HCT116 (cell line): Measurements from ENCODE around the gene WWOX. TPM values are rescaled to one million over a fixed set of nuclear protein-coding genes. Genes with fewer than 3 reads are reported as not detected.

Source experiments
- ATAC-seq: fragments of 200-7000 bp; cut with Tn5 transposase; 2 replicates; pipeline ENCODE4 v1.9.1; 2020; ENCODE audit warnings: mild to moderate bottlenecking, moderate library complexity
- BruUV-seq: library from RNA; stranded (reverse); fragments of 400-500 nt; replicated peaks from 2 replicates; lab custom pipeline; 2021; lab: Mats Ljungman, UMichigan
- CTCF ChIA-PET: fragments of 300-600 bp; sonication (Branson Sonifier 250); formaldehyde crosslinking; loops from one replicate; lab custom pipeline; 2021; ENCODE audit warnings: antibody characterized with exemption; lab: Charles Lee
- POLR2A ChIA-PET: fragments of 300-600, 350-600 bp; sonication (Branson Sonifier 250); formaldehyde crosslinking; loops from one replicate; lab custom pipeline; 2021; ENCODE audit warnings: antibody characterized with exemption; lab: Charles Lee
- RAD21 ChIA-PET, 2 experiments: fragments of 300-600 bp; sonication (Branson Sonifier 250); formaldehyde crosslinking; loops; one replicate each; lab custom pipeline; 2023; ENCODE audit warnings: low total read pairs in 2 of 2; ENCODE audit not compliant: uncharacterized antibody in 2 of 2, unreplicated experiment in 2 of 2, low non-redundant PET in 1 of 2; lab: Charles Lee
- DNase-seq: peaks from one replicate; pipeline ENCODE4 v3.0.0-alpha.2; 2010; ENCODE audit warnings: low read depth, low spot score
- H2AFZ ChIP-seq: fragments of 200-600 bp; shearing (Covaris generic), sonication (generic); 2 replicates; pipeline ENCODE4 v1.6.1; 2017; ENCODE audit warnings: low read depth, mixed run types, mixed read lengths, antibody characterized with exemption, low read length; ENCODE audit not compliant: poor library complexity, severe bottlenecking
- H3K27ac ChIP-seq: 2 replicates; pipeline ENCODE4 v1.5.1; 2012; ENCODE audit warnings: low read depth, low read length
- H3K27me3 ChIP-seq: fragments of 200-600 bp; sonication (generic); 2 replicates; pipeline ENCODE4 v1.6.1; 2016; ENCODE audit warnings: mixed run types, low read length, mixed read lengths; ENCODE audit not compliant: insufficient read depth
- H3K36me3 ChIP-seq, 2 experiments: fragments of 200-500 bp in 1 of 2; fragments of 200-600 bp in 1 of 2; sonication (Bioruptor generic) in 1 of 2; sonication (generic) in 1 of 2; 2 replicates each; pipeline versions ENCODE4 v1.5.1 to v1.6.1; 2014 to 2016; ENCODE audit warnings: low read length in 2 of 2, inconsistent platforms in 1 of 2, mixed read lengths in 1 of 2, mixed run types in 1 of 2; ENCODE audit not compliant: insufficient read depth in 2 of 2, control insufficient read depth in 1 of 2
- H3K4me1 ChIP-seq, 2 experiments: fragments of 200-600 bp in 1 of 2; sonication (generic) in 1 of 2; 2 replicates each; pipeline versions ENCODE4 v1.5.1 to v1.6.1; 2012 to 2017; ENCODE audit warnings: low read length in 2 of 2, inconsistent platforms in 1 of 2, mild to moderate bottlenecking in 1 of 2, mixed read lengths in 1 of 2, mixed run types in 1 of 2, moderate library complexity in 1 of 2; ENCODE audit not compliant: insufficient read depth in 2 of 2, control insufficient read depth in 1 of 2
- H3K4me2 ChIP-seq: fragments of 200-600 bp; sonication (generic); 2 replicates; pipeline ENCODE4 v1.6.1; 2017; ENCODE audit warnings: mixed run types, low read length, mixed read lengths
- H3K4me3 ChIP-seq, 2 experiments: fragments of 200-600 bp in 1 of 2; sonication (generic) in 1 of 2; replicated peaks in 1 of 2; 2 replicates each; pipeline ENCODE4 v1.5.1; 2011 to 2016; ENCODE audit warnings: low read length in 2 of 2, control low read depth in 1 of 2, low read depth in 1 of 2, mild to moderate bottlenecking in 1 of 2, mixed read lengths in 1 of 2, mixed run types in 1 of 2
- H3K79me2 ChIP-seq: fragments of 200-600 bp; sonication (generic); 2 replicates; pipeline ENCODE4 v1.6.1; 2017; ENCODE audit warnings: mild to moderate bottlenecking, mixed run types, low read length, moderate library complexity, mixed read lengths; ENCODE audit not compliant: insufficient read depth
- H3K9ac ChIP-seq: fragments of 200-600 bp; sonication (generic); 2 replicates; pipeline ENCODE4 v1.6.1; 2016; ENCODE audit warnings: low read length, mixed read lengths
- H3K9me2 ChIP-seq: fragments of 200-600 bp; sonication (generic), shearing (Covaris generic); 2 replicates; pipeline ENCODE4 v1.6.1; 2017; ENCODE audit warnings: mixed run types, mild to moderate bottlenecking, moderate library complexity; ENCODE audit not compliant: insufficient read depth
- H3K9me3 ChIP-seq, 2 experiments: fragments of 200-500 bp in 1 of 2; fragments of 200-600 bp in 1 of 2; sonication (Bioruptor generic) in 1 of 2; sonication (generic) in 1 of 2; 2 replicates each; pipeline ENCODE4 v1.6.1; 2014 to 2017; ENCODE audit warnings: low read length in 2 of 2, mixed read lengths in 2 of 2, inconsistent platforms in 1 of 2, low read depth in 1 of 2, mild to moderate bottlenecking in 1 of 2, mixed run types in 1 of 2, moderate library complexity in 1 of 2; ENCODE audit not compliant: control insufficient read depth in 1 of 2, insufficient read depth in 1 of 2
- H4K20me1 ChIP-seq: fragments of 200-600 bp; sonication (generic), shearing (Covaris generic); 2 replicates; pipeline ENCODE4 v1.6.1; 2017; ENCODE audit warnings: mixed run types, mild to moderate bottlenecking, moderate library complexity; ENCODE audit not compliant: insufficient read depth
- CEBPB ChIP-seq: IDR thresholded peaks from 2 replicates; pipeline ENCODE4 v1.6.1; 2012; ENCODE audit warnings: low read depth
- RAD21 ChIP-seq: IDR thresholded peaks from 2 replicates; pipeline ENCODE4 v1.6.1; 2012; ENCODE audit warnings: low read depth, mild to moderate bottlenecking
- REST ChIP-seq: IDR thresholded peaks from 2 replicates; pipeline ENCODE4 v1.6.1; 2012; ENCODE audit warnings: low read depth
- SP1 ChIP-seq: IDR thresholded peaks from 2 replicates; pipeline ENCODE4 v1.6.1; 2012; ENCODE audit warnings: low read depth
- SRF ChIP-seq: IDR thresholded peaks from 2 replicates; pipeline ENCODE4 v1.6.1; 2012; ENCODE audit warnings: low read depth
- YY1 ChIP-seq: IDR thresholded peaks from 2 replicates; pipeline ENCODE4 v1.6.1; 2011; ENCODE audit warnings: low read length, low read depth, moderate library complexity, mild to moderate bottlenecking; ENCODE audit not compliant: insufficient replicate concordance; ENCODE audit errors: extremely low read depth
- ZFX ChIP-seq: fragments of 450-650 bp; IDR thresholded peaks from 2 replicates; pipeline ENCODE4 v1.6.1; 2017
- ZNF274 ChIP-seq: fragments of 200-500 bp; sonication (Bioruptor generic); IDR thresholded peaks from 2 replicates; pipeline ENCODE4 v1.6.1; 2014; ENCODE audit warnings: mild to moderate bottlenecking, low read depth, low read length, inconsistent platforms
- intact Hi-C: fragments of 100-400 bp; cut with micrococcal nuclease; formaldehyde crosslinking; loops from 2 replicates; pipeline ENCODE4 v1.10.0; 2022
- total RNA-seq: library from RNA; stranded (reverse); gene quantifications from one replicate; pipeline ENCODE4 v1.2.1, GENCODE V29; 2021; ENCODE audit not compliant: unreplicated experiment
- TF ChIP-seq, protein P1 (sequence below): IDR thresholded peaks from 2 replicates; pipeline ENCODE4 v1.6.1; 2012

WWOX gene
- total RNA-seq, 1 experiment from 2014 or later: 13.7 TPM

GRCh38 chr16:78650339-78651074 lies 551.1 kb downstream of the WWOX start:
- CTCF ChIA-PET: no interaction called here
- Histone ChIP-seq H3K36me3 (no peaks in the 10 kb centered on the region), H3K4me2 (no peak overlapping the region), H3K4me3 (no peak overlapping the region), H3K9me2 (no peaks in the 10 kb centered on the region), H3K4me1 (no peaks in the 10 kb centered on the region), H2AFZ (no peak overlapping the region), H3K27me3 (no peaks in the 10 kb centered on the region), H3K9ac (no peak overlapping the region), H3K79me2 (no peaks in the 10 kb centered on the region), H3K27ac (no peak overlapping the region), H4K20me1 (no peaks in the 10 kb centered on the region), H3K9me3 (no peaks in the 10 kb centered on the region)
- RAD21 ChIA-PET: no interaction called here
- no peak for DNase-seq
- POLR2A ChIA-PET: no interaction called here
- BruUV-seq: no TSS peak
- ATAC-seq: no peak
- no peak for TF ChIP-seq ZFX
- TF ChIP-seq SP1: no peak
- intact Hi-C loops: no loop called here

DNA sequence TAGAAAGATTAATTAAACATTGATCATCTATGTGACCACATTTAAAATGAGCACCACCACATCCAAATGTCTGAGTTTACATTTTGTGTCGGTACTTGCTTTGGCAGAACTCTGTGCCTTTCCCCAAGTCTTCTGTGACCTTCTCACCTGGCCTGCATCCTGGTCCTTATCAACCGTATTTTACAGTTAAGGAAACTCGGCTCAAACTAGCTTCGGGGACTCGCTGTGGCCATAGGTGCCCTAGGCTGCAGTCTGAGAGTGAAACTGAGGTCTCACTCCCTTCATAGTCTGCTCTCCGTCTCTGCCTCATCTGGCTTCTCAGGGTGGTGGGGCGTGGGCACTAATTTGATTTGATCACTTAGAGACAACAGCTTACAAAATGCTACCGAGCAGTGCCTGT lies 555.5 kb downstream of the WWOX start:
- no peaks in the 10 kb centered on the region for H3K9me2 ChIP-seq
- no peaks in the 10 kb centered on the region for H3K36me3 ChIP-seq
- ATAC-seq: no peak
- no peaks in the 10 kb centered on the region for H3K27me3 ChIP-seq
- ChIA-PET POLR2A (no interaction called here), RAD21 (no interaction called here), CTCF (no interaction called here)
- no peak overlapping the region for H2AFZ ChIP-seq
- H3K79me2 ChIP-seq: no peaks in the 10 kb centered on the region
- no TSS peak for BruUV-seq
- intact Hi-C loops: no loop called here
- DNase-seq: no peak
- no peak overlapping the region for H3K4me2 ChIP-seq
- TF ChIP-seq REST (no peak), YY1 (no peak), SP1 (no peak), RAD21 (no peak), CEBPB (no peak), SRF (no peak), ZNF274 (no peak)
- TF ChIP-seq, protein P1, sequence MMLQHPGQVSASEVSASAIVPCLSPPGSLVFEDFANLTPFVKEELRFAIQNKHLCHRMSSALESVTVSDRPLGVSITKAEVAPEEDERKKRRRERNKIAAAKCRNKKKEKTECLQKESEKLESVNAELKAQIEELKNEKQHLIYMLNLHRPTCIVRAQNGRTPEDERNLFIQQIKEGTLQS: no peak
- no peak overlapping the region for H3K4me3 ChIP-seq
- no peak overlapping the region for H3K9ac ChIP-seq
- no peaks in the 10 kb centered on the region for H3K4me1 ChIP-seq
- H4K20me1 ChIP-seq: no peaks in the 10 kb centered on the region
- no peak overlapping the region for H3K27ac ChIP-seq
- H3K9me3 ChIP-seq: no peaks in the 10 kb centered on the region
